Astrocyte (in vitro differentiated cells and primary cell): Measurements from ENCODE around the gene ACVR1.

ENCODE experiments used
- EZH2 ChIP-seq: IDR thresholded peaks from 2 replicates; pipeline ENCODE4 v1.6.1; 2012; ENCODE audit warnings: mild to moderate bottlenecking, low read length, inconsistent platforms; ENCODE audit not compliant: insufficient read depth
- TF ChIP-seq, protein P1 (sequence below): IDR thresholded peaks from 2 replicates; pipeline ENCODE4 v1.5.1; 2011; ENCODE audit warnings: low read depth, mild to moderate bottlenecking, inconsistent platforms, low read length, moderate library complexity; ENCODE audit not compliant: insufficient read depth

- TF ChIP-seq, protein P1, sequence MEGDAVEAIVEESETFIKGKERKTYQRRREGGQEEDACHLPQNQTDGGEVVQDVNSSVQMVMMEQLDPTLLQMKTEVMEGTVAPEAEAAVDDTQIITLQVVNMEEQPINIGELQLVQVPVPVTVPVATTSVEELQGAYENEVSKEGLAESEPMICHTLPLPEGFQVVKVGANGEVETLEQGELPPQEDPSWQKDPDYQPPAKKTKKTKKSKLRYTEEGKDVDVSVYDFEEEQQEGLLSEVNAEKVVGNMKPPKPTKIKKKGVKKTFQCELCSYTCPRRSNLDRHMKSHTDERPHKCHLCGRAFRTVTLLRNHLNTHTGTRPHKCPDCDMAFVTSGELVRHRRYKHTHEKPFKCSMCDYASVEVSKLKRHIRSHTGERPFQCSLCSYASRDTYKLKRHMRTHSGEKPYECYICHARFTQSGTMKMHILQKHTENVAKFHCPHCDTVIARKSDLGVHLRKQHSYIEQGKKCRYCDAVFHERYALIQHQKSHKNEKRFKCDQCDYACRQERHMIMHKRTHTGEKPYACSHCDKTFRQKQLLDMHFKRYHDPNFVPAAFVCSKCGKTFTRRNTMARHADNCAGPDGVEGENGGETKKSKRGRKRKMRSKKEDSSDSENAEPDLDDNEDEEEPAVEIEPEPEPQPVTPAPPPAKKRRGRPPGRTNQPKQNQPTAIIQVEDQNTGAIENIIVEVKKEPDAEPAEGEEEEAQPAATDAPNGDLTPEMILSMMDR = no peak
- TF ChIP-seq EZH2 = no peak
These were observed 33.8 kb downstream of the ACVR1 start for GRCh38 chr2:157842106-157842879.
